GM12891 (cell line): ENCODE measurements around the gene PEMT.

Source experiments
- PAX5 ChIP-seq: IDR thresholded peaks from 2 replicates; pipeline ENCODE4 v1.6.1; 2011; ENCODE audit warnings: low read length, moderate library complexity, mild to moderate bottlenecking; ENCODE audit not compliant: insufficient read depth, severe bottlenecking
- POLR2A ChIP-seq: IDR thresholded peaks from 2 replicates; pipeline ENCODE4 v1.6.1; 2011; ENCODE audit warnings: low read depth, low read length, control low read depth
- POLR2AphosphoS5 ChIP-seq: IDR thresholded peaks from 2 replicates; pipeline ENCODE4 v1.6.1; 2011; ENCODE audit warnings: low read depth, low read length, control low read depth
- SPI1 ChIP-seq: IDR thresholded peaks from 2 replicates; pipeline ENCODE4 v1.6.1; 2011; ENCODE audit warnings: low read depth, low read length, control low read depth
- TAF1 ChIP-seq: IDR thresholded peaks from 2 replicates; pipeline ENCODE4 v1.6.1; 2011; ENCODE audit warnings: low read depth, low read length, control low read depth

GRCh38 chr17:17515934-17516930 is 75.3 kb downstream of the PEMT start:
- no peak for TF ChIP-seq POLR2AphosphoS5
- TF ChIP-seq TAF1, result no peak
- no peak for TF ChIP-seq POLR2A
- no peak for TF ChIP-seq SPI1
- TF ChIP-seq PAX5, result no peak
